DMS 273 treated with DMSO at 0.1 percent for 48 hours (cell line): ENCODE results near the gene YTHDC2.
A peak's percentile ranks its signal among the peaks of the same experiment; 100 is the strongest.

Source experiments
- DNase-seq: peaks from one replicate; lab custom pipeline; 2025; lab: John Stamatoyannopoulos, UW

Gene YTHDC2

GRCh38 chr5:113513384-113514288 is at the start of gene YTHDC2:
Gene YTHDC2, plus strand, starts transcription at chr5:113513694. Its CDS starts 202 bp downstream, at chr5:113513896.
- peak; percentile 68 for DNase-seq

- DNase-seq: no peak
Observed at GRCh38 chr5:113474100-113474728, 39.3 kb upstream of the YTHDC2 start.

GRCh38 chr5:113478691-113479090 is 34.8 kb upstream of the YTHDC2 start:
- DNase-seq: no peak

- no peak for DNase-seq
Observed at GRCh38 chr5:113480243-113480642, 33.3 kb upstream of the YTHDC2 start.

GRCh38 chr5:113487416-113487780 is 26.1 kb upstream of the YTHDC2 start:
- DNase-seq: peak; percentile 16

- peak; percentile 82 for DNase-seq
Observed at GRCh38 chr5:113487781-113488644, 25.5 kb upstream of the YTHDC2 start, which contains the start of gene MCC. Gene MCC, minus strand, starts transcription at chr5:113488453.

GRCh38 chr5:113488645-113489184 is 24.8 kb upstream of the YTHDC2 start:
- DNase-seq: no peak

GRCh38 chr5:113489299-113489698 is 24.2 kb upstream of the YTHDC2 start:
- DNase-seq: no peak

- DNase-seq: no peak
Observed at GRCh38 chr5:113490317-113490716, 23.2 kb upstream of the YTHDC2 start.

- no peak for DNase-seq
Observed at GRCh38 chr5:113491022-113491421, 22.5 kb upstream of the YTHDC2 start.

GRCh38 chr5:113493446-113493845 is 20.0 kb upstream of the YTHDC2 start:
- DNase-seq: no peak

GRCh38 chr5:113495422-113495841 is 18.1 kb upstream of the YTHDC2 start:
- DNase-seq: no peak

- no peak for DNase-seq
Observed at GRCh38 chr5:113502073-113502472, 11.4 kb upstream of the YTHDC2 start.

GRCh38 chr5:113503146-113503545 is 10.3 kb upstream of the YTHDC2 start:
- DNase-seq: no peak

- DNase-seq: no peak
Observed at GRCh38 chr5:113505181-113505580, 8.3 kb upstream of the YTHDC2 start.

- DNase-seq: no peak
Observed at GRCh38 chr5:113507601-113508000, 5.9 kb upstream of the YTHDC2 start.

- no peak for DNase-seq
Observed at GRCh38 chr5:113508756-113509155, 4.7 kb upstream of the YTHDC2 start.

GRCh38 chr5:113510836-113511451 is 2.5 kb upstream of the YTHDC2 start:
- DNase-seq: no peak

- no peak for DNase-seq
Observed at GRCh38 chr5:113512341-113512740, 1.2 kb upstream of the YTHDC2 start.

GRCh38 chr5:113514289-113514635 is 768 bp downstream of the YTHDC2 start:
- no peak for DNase-seq

- DNase-seq: no peak
Observed at GRCh38 chr5:113518884-113519283, 5.4 kb downstream of the YTHDC2 start.

- DNase-seq: no peak
Observed at GRCh38 chr5:113519412-113519811, 5.9 kb downstream of the YTHDC2 start.
